Muscle of arm (tissue), 12 donors: ENCODE results near the gene CERK. TPM values are rescaled to one million over a fixed set of nuclear protein-coding genes. Genes with fewer than 3 reads are reported as not detected.

Source experiments
- DNase-seq: peaks from one replicate; pipeline ENCODE4 v3.0.0-alpha.2; 2013
- polyA plus RNA-seq, 12 donors: library from polyadenylated mRNA; unstranded; fragments of 120-200 nt; gene quantifications; one replicate each; pipeline ENCODE4 v1.2.1, GENCODE V29; 2013; ENCODE audit not compliant: insufficient read length in 12 of 12

CERK gene
- polyA plus RNA-seq, 12 donors = 18.1 to 33.1 (median 22.2) TPM; not detected in 1

- DNase-seq = no peak
Observed at GRCh38 chr22:46706060-46706459, 32.0 kb downstream of the CERK start.

- DNase-seq = no peak
Observed at GRCh38 chr22:46703996-46704370, 34.1 kb downstream of the CERK start.

DNA sequence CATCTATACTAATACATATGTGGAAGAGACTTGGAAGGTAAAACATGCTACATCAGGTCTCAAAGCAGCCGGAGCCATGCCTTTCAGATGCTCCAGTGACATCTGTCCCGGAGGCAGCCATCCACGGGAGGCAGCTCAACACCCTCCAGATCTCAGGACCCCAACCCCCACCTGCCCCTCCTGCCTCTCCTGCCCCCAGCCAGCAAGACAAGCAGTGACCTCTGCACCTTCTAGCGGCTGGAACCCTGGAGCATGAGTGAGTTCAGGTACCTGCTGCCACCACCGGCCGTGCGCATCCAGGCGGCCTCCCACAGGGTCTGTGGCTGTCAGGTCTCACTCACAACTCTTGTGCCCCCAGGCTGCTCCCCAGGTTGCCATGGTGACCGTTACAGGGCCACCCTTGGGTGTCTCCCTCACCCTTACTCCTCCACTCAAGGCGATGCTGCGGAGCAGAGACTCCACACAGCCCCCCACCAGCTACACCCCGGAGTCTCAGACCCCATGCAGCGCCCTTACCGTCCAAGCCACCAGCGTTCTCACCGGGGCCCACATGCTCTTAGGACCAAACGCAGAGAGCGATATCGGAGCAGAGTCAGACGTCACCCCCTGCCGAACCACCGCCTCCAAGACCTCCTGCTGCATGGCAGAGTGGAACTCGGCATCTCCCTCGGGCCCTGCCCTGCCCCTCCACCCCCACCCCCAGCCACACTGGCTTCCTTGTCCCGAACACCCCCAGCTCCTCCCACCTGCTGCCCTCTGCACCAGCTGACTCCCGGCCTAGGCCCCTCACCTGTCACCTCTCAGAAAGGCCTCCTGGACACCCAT lies 34.7 kb downstream of the CERK start:
- no peak for DNase-seq

DNA sequence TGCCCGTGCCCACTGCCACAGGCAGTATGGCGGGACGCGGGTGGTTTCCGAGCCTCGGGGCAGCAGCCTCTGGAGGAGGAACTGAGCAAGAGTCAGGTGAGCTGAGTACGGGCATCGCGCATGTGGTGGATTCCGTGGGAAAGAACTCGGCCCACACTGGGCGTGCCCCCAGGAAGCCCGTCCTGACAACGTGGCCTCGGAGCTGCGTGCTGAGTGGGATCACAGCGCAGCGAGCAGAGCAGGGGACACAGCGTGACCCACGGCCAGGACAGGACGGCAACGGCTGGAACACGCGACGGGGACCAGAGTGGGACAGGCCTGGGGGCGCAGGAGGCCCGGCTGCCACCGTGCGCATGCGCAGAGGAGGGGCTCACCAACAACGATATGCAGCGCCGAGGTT lies 36.8 kb downstream of the CERK start:
- no peak for DNase-seq

DNA sequence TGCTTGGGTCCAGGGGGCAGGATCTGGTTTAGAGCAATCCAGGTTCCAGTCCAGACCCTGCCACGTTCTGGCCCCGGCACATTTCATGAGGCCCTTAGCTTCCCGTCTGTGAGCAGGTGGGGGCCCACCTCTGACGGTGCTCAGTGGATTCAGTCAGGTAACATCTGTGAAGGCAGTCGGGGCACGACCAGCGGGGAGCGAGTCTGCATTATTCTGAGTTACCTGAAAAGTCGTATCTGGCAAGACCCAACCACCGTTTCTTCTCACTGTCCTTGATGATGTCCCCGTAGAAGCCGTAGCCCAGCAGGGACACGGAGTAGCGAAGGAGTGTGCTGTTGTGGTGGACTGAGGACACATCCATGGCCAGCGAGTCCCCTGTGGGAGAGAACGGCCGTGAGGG lies 39.0 kb downstream of the CERK start:
- DNase-seq = no peak

DNA sequence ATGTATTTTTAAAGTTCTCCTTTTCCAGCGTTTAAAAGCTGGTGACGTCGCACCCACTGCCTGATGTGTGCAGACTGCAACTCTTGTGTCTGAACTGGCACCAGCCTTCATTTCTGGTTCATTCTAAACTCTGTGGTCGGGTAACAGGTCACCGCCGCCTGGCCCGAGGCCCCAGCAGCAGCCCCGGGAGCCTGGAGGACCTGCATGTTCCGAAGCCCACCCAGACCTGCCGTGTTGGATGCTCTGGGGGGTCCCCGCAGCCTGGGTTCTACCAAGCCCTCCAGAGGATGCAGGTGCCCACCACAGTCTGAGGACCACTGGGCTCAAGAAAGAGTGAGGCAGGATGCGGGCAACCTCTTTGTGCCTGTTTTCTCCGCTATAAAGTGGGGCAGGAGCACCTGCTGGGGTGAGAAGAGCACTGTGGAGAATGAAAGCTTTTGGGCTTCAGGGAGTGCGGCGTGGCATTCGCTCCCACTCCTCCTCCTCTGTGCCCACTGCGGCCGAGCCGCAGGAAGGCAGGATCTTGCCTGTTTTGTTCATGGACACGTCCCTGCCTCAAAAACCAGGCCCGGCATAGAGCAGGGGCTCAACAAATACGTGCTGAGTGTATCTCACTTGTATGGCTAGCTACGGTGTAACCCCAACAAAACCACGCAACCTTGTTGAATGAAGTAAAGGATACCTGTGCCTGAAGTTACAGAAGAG lies 40.1 kb downstream of the CERK start:
- no peak for DNase-seq

DNA sequence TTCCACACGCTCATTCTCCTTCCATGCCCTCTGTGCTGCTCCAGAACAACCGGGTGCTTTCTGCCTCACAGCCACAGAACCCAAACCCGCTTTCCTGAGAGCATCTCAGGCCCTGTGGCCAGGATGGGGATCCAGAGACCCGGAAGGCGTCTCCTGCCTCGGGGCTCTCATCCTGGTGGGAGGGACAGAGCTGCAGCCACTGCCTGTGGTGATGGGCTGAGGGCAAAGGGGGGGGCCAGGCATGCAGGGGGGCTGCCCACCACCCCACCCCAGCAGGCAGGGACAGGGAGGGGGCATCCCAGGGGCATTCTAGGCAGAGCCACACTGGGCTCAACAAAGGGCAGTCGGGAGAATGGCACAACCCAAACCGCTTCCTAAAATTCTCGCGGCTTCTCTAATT lies 41.4 kb downstream of the CERK start:
- no peak for DNase-seq

DNA sequence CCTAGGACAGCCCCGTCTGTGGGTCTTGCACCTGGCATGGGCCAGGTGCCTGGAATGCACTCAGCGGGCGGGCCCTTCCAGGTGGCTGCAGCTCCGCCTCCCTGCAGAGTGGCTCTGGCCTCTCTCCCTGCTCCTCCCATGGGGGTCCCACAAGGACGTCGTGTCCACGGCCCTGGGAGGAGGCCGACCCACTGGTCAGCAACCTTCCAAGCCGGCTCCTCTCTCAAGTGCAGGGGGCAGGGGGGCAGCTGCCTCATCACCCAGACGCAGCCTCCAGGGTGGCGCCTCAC lies 41.9 kb downstream of the CERK start:
- no peak for DNase-seq

DNA sequence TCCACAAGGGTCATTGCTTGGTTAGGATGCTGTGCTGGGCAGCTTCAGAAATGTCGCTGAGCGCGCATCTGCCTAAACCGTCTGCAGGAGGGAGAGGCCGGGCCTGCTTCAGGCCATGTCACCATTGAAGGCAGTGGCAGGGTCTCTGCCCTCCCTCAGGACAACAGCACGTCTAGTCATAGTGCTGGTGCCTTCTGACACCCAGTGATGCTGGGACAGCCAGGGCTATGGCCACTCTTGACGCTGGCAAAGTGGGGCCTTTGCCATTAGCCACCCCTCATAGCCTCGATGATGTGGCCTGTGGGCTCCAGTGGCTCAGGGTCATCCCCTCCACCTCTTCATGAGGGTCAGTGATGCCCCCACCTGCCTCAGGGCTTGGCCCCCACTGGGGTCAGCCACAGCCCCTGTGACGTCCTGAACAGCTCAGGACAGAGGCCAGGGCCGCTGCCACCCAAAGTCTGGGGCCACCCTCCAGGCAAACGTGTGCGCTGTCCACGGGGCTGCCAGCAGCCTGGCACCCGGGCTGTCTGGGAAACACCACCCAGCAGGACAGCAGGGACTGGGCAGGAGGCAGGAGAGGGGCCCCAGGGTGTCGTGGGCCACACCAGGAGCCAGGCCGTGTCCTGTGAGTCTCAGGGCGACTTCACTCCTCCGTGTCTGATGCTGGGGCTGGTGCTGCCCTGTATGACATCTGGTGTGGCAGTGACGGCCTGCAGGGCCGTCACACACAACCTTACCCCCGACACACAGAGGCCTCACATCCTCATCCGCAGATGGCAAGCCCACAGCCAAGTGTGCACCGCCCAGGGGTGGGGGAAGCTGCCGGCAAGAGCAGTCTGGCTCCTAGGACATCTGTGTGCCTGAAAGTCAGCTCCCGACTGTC lies 42.5 kb downstream of the CERK start:
- DNase-seq = no peak

- DNase-seq = no peak
Observed at GRCh38 chr22:46694416-46695170, 43.5 kb downstream of the CERK start.

DNA sequence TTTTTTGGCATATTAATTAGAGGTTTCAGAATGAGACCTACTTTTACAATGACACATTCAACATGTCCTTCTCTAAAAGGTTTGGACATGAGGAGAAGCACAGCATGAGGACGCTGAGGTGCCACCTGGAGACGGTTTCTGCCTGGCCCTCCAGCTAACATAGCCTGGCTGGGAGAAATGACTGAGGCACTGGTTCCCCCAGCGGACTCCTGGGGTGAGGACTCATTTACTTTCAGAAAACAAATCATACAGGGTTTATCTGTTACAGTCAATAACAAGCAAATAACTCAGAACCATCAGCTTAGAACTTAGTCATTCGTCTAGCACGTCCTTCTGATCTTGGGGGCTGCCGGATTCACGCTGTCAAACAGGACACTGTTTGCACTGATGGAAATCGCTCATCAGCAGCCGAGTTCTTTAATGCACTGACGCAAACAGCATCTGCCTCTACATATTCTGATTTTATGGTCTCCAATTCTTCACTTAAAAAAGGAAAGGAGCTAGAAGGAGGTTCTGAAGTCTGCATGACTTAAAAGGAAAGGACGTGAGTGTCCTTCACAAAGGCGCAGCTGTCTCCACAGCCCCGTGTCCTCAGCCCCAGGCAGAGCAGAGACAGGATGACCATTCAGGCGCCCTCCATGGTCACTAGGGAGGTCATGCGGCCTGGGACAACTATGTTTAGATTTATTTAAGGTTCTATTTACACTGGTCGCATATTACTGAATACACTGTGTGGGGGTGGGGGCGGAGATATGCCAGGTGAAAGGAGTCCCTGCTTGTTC lies 44.2 kb downstream of the CERK start:
- no peak for DNase-seq

- DNase-seq = no peak
Observed at GRCh38 chr22:46691571-46691970, 46.5 kb downstream of the CERK start.

DNA sequence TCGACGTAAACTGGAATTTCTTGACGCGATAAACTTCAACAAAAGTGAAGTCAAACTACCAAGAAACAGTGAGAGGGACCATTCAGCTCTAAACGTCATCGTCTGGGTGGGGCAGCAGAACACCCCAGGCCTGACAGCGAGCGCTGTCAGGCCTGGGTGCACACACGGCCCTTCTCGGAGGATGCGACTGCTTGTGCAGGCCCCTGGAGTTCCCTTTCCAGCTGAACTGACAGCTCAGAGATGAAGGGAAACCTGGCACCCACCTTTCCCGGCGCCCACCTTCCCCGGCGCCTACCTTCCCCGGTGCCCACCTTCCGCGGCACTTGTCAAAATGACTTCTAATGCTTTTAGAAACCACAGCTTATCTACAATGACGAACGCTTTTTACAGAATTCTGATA lies 47.9 kb downstream of the CERK start:
- no peak for DNase-seq

DNA sequence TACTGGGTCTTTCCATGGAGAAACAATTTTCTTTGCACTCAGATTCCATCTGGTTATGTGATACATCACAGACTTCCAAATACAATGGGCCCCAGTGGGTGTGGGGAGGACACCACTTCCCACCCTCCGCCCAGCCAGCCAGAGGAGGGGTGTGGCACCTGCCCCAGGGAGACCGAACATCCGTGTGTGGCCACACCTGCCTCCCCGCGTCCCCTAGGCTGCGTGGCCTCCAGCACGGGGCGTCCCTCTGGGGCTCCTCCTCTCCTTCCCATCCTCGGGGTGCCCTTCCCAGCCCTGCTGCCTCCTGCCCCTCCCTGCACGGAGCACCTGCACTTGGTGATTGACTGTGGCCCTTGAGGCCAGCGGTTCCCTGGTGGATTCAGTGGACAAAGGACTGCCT lies 49.1 kb downstream of the CERK start:
- no peak for DNase-seq

DNA sequence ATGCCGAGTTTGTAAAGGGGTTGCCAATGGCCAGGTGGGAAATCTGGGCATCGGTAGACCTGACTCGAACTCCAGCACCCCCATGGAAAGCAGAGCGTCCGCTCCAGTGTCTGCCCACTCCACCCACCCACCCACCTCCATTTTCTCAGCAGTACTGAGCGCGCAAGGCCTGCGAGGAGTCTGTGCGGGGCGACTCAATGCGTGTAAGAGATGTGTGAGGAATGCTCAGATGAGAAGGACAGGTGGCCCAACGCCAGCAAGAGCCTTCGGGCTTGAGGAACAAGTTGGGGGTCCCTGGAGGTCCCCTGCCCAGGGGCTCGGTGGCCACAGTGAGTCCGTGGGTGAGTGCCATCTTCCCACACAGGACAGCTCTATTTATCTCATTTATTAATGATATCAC lies 50.6 kb downstream of the CERK start:
- no peak for DNase-seq

GRCh38 chr22:46687048-46687444 lies 51.0 kb downstream of the CERK start:
- DNase-seq = no peak

- DNase-seq = no peak
Observed at GRCh38 chr22:46686221-46687047, 51.6 kb downstream of the CERK start.

- no peak for DNase-seq
Observed at GRCh38 chr22:46684706-46685105, 53.3 kb downstream of the CERK start.

GRCh38 chr22:46682011-46682731 lies 55.9 kb downstream of the CERK start:
- DNase-seq = no peak

DNA sequence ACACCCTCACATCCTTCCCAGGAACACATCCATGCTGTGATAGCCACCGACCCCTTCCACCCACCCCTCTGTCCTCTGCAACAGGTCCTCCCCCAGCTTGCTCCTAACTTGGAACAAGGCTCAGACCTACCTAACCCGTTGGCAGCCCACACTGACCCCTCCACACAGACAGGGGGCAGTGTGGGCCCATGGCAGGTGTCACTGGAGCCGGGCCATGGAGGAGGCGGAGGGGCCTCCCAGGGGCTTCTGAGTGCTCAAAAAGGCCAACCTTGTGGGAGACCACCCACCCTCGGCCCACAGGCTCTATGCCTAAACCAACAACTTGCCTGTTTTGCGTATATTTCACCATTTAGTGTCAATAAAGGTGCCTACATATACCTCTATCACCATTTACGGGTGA lies 57.0 kb downstream of the CERK start:
- no peak for DNase-seq
